ENCODE data around the gene CREM. TPM values are rescaled to one million over a fixed set of nuclear protein-coding genes. Genes with fewer than 3 reads are reported as not detected.

Gene CREM
- total and polyA plus RNA-seq, 2 experiments from 2014 or later: 40.9 to 43.8 TPM

- H3K4me3 ChIP-seq: no peak overlapping the region
- Mint-ChIP-seq H3K27me3 (ENCODE audit: insufficient read depth, low read depth, poor library complexity) (no peaks in the 10 kb centered on the region), H3K36me3 (ENCODE audit: low read depth) (no peaks in the 10 kb centered on the region), H3K27ac (no peak overlapping the region), H3K9me3 (no peaks in the 10 kb centered on the region), H3K4me1 (peaks cover 4% of the 10 kb centered on the region; the same call in 2 of the 3 replicates), H3K4me3 (no peak overlapping the region)
- H3K9me2 ChIP-seq (ENCODE audit: insufficient read depth): no peaks in the 10 kb centered on the region
- no peak overlapping the region for H2AFZ ChIP-seq
- H3K27ac ChIP-seq (ENCODE audit: low read depth): no peak overlapping the region
- H3F3A ChIP-seq (replicated peaks; ENCODE audit: low read depth): no peaks in the 10 kb centered on the region
- peak; percentile 60 for ATAC-seq
- H3K27me3 ChIP-seq (ENCODE audit: insufficient read depth): no peaks in the 10 kb centered on the region
- H4K20me1 ChIP-seq (replicated peaks; ENCODE audit: insufficient read depth): no peaks in the 10 kb centered on the region
- no peaks in the 10 kb centered on the region for H3K4me1 ChIP-seq (ENCODE audit: insufficient read depth)
- DNase-seq (ENCODE audit: low spot score): no peak
- no peaks in the 10 kb centered on the region for H3K36me3 ChIP-seq (ENCODE audit: insufficient read depth)
- H3K4me2 ChIP-seq: no peak overlapping the region
- no peak for TF ChIP-seq EZH2phosphoT487 (IDR thresholded peaks at IDR 0.05; ENCODE audit: unreplicated experiment)
- TF ChIP-seq, protein P1, sequence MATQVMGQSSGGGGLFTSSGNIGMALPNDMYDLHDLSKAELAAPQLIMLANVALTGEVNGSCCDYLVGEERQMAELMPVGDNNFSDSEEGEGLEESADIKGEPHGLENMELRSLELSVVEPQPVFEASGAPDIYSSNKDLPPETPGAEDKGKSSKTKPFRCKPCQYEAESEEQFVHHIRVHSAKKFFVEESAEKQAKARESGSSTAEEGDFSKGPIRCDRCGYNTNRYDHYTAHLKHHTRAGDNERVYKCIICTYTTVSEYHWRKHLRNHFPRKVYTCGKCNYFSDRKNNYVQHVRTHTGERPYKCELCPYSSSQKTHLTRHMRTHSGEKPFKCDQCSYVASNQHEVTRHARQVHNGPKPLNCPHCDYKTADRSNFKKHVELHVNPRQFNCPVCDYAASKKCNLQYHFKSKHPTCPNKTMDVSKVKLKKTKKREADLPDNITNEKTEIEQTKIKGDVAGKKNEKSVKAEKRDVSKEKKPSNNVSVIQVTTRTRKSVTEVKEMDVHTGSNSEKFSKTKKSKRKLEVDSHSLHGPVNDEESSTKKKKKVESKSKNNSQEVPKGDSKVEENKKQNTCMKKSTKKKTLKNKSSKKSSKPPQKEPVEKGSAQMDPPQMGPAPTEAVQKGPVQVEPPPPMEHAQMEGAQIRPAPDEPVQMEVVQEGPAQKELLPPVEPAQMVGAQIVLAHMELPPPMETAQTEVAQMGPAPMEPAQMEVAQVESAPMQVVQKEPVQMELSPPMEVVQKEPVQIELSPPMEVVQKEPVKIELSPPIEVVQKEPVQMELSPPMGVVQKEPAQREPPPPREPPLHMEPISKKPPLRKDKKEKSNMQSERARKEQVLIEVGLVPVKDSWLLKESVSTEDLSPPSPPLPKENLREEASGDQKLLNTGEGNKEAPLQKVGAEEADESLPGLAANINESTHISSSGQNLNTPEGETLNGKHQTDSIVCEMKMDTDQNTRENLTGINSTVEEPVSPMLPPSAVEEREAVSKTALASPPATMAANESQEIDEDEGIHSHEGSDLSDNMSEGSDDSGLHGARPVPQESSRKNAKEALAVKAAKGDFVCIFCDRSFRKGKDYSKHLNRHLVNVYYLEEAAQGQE (IDR thresholded peaks at IDR 0.05; ENCODE audit: unreplicated experiment): no peak
- no peak for TF ChIP-seq ZNF331 (CRISPR knock-in tag; IDR thresholded peaks at IDR 0.05; ENCODE audit: low read depth)
- TF ChIP-seq EZH2 (IDR thresholded peaks at IDR 0.05; ENCODE audit: low read depth, unreplicated experiment): no peak
- TF ChIP-seq, protein P2, sequence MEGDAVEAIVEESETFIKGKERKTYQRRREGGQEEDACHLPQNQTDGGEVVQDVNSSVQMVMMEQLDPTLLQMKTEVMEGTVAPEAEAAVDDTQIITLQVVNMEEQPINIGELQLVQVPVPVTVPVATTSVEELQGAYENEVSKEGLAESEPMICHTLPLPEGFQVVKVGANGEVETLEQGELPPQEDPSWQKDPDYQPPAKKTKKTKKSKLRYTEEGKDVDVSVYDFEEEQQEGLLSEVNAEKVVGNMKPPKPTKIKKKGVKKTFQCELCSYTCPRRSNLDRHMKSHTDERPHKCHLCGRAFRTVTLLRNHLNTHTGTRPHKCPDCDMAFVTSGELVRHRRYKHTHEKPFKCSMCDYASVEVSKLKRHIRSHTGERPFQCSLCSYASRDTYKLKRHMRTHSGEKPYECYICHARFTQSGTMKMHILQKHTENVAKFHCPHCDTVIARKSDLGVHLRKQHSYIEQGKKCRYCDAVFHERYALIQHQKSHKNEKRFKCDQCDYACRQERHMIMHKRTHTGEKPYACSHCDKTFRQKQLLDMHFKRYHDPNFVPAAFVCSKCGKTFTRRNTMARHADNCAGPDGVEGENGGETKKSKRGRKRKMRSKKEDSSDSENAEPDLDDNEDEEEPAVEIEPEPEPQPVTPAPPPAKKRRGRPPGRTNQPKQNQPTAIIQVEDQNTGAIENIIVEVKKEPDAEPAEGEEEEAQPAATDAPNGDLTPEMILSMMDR (conservative IDR thresholded peaks at IDR 0.05; ENCODE audit: low read depth in 2 of 2): no peak
- TF ChIP-seq ZNF114 (CRISPR knock-in tag; IDR thresholded peaks at IDR 0.05): no peak
- TF ChIP-seq, protein P3, sequence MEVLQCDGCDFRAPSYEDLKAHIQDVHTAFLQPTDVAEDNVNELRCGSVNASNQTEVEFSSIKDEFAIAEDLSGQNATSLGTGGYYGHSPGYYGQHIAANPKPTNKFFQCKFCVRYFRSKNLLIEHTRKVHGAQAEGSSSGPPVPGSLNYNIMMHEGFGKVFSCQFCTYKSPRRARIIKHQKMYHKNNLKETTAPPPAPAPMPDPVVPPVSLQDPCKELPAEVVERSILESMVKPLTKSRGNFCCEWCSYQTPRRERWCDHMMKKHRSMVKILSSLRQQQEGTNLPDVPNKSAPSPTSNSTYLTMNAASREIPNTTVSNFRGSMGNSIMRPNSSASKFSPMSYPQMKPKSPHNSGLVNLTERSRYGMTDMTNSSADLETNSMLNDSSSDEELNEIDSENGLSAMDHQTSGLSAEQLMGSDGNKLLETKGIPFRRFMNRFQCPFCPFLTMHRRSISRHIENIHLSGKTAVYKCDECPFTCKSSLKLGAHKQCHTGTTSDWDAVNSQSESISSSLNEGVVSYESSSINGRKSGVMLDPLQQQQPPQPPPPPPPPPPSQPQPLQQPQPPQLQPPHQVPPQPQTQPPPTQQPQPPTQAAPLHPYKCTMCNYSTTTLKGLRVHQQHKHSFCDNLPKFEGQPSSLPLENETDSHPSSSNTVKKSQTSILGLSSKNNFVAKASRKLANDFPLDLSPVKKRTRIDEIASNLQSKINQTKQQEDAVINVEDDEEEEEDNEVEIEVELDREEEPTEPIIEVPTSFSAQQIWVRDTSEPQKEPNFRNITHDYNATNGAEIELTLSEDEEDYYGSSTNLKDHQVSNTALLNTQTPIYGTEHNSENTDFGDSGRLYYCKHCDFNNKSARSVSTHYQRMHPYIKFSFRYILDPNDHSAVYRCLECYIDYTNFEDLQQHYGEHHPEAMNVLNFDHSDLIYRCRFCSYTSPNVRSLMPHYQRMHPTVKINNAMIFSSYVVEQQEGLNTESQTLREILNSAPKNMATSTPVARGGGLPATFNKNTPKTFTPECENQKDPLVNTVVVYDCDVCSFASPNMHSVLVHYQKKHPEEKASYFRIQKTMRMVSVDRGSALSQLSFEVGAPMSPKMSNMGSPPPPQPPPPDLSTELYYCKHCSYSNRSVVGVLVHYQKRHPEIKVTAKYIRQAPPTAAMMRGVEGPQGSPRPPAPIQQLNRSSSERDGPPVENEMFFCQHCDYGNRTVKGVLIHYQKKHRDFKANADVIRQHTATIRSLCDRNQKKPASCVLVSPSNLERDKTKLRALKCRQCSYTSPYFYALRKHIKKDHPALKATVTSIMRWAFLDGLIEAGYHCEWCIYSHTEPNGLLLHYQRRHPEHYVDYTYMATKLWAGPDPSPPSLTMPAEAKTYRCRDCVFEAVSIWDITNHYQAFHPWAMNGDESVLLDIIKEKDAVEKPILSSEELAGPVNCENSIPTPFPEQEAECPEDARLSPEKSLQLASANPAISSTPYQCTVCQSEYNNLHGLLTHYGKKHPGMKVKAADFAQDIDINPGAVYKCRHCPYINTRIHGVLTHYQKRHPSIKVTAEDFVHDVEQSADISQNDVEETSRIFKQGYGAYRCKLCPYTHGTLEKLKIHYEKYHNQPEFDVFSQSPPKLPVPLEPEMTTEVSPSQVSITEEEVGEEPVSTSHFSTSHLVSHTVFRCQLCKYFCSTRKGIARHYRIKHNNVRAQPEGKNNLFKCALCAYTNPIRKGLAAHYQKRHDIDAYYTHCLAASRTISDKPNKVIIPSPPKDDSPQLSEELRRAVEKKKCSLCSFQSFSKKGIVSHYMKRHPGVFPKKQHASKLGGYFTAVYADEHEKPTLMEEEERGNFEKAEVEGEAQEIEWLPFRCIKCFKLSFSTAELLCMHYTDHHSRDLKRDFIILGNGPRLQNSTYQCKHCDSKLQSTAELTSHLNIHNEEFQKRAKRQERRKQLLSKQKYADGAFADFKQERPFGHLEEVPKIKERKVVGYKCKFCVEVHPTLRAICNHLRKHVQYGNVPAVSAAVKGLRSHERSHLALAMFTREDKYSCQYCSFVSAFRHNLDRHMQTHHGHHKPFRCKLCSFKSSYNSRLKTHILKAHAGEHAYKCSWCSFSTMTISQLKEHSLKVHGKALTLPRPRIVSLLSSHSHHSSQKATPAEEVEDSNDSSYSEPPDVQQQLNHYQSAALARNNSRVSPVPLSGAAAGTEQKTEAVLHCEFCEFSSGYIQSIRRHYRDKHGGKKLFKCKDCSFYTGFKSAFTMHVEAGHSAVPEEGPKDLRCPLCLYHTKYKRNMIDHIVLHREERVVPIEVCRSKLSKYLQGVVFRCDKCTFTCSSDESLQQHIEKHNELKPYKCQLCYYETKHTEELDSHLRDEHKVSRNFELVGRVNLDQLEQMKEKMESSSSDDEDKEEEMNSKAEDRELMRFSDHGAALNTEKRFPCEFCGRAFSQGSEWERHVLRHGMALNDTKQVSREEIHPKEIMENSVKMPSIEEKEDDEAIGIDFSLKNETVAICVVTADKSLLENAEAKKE (CRISPR knock-in tag; IDR thresholded peaks at IDR 0.05): no peak
- no peak for TF ChIP-seq JUNB (IDR thresholded peaks at IDR 0.05; ENCODE audit: unreplicated experiment)
- TF ChIP-seq NANOG (IDR thresholded peaks at IDR 0.05; ENCODE audit: borderline replicate concordance): no peak
- TF ChIP-seq POLR2AphosphoS5 (IDR thresholded peaks at IDR 0.05; ENCODE audit: low read depth): no peak
- no peak for TF ChIP-seq STAT1 (IDR thresholded peaks at IDR 0.05; ENCODE audit: unreplicated experiment)
- TF ChIP-seq, protein P4, sequence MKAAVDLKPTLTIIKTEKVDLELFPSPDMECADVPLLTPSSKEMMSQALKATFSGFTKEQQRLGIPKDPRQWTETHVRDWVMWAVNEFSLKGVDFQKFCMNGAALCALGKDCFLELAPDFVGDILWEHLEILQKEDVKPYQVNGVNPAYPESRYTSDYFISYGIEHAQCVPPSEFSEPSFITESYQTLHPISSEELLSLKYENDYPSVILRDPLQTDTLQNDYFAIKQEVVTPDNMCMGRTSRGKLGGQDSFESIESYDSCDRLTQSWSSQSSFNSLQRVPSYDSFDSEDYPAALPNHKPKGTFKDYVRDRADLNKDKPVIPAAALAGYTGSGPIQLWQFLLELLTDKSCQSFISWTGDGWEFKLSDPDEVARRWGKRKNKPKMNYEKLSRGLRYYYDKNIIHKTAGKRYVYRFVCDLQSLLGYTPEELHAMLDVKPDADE (IDR thresholded peaks at IDR 0.05): no peak
- TF ChIP-seq CREB1 (CRISPR knock-in tag; IDR thresholded peaks at IDR 0.05; ENCODE audit: low read depth): no peak
- H3K79me2 ChIP-seq (replicated peaks; ENCODE audit: insufficient read depth): no peaks in the 10 kb centered on the region
Observed at GRCh38 chr10:35178331-35178730, 51.7 kb downstream of the CREM start.

All from GM23338 (cell line).